NCI-H2196 (cell line): ENCODE measurements around the gene MVP.
A peak's percentile ranks its signal among the peaks of the same experiment; 100 is the strongest.
"Not testable (repeated sequence)": the region's sequence is repeated elsewhere in the genome, so short reads cannot be mapped to it uniquely, and the experiment has no call there.

Experiments
- DNase-seq: peaks from one replicate; lab custom pipeline; 2025; ENCODE audit not compliant: unreplicated experiment; lab: John Stamatoyannopoulos, UW

Gene MVP

DNA sequence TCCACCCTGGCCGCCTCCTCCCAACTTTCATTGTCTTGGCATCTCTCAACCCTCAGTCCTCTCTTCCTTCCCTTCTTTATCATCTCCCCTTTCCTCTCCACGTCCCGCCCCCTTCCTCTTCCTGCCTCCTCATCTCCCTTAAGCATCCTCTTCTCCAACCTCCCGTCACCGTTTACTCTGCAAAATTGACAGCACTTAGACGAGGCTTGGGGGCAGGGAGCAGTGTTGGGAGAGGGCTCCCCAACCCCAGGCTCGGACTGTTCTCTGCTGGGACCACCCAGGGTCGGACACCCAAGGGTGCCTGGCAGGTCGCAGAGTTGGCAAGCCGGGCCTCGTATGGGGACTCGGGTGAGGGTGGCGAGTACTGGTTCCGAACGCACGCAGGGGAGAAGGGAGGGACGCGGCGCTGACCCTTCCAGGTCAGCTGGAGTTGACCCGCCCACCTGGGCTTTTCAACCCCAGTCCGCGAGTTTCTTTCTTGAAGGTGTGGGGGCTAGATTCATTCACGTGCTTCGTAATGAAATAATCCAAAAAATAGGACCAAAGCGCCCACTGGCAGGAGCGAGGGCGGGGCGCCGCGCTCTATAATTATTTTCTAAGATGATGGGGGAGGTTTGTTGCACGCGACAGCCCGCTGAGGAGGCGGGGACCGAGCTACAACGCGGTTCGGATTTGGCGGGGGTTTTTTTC is 5.1 kb upstream of the MVP start:
- DNase-seq: peak; percentile 65

DNA sequence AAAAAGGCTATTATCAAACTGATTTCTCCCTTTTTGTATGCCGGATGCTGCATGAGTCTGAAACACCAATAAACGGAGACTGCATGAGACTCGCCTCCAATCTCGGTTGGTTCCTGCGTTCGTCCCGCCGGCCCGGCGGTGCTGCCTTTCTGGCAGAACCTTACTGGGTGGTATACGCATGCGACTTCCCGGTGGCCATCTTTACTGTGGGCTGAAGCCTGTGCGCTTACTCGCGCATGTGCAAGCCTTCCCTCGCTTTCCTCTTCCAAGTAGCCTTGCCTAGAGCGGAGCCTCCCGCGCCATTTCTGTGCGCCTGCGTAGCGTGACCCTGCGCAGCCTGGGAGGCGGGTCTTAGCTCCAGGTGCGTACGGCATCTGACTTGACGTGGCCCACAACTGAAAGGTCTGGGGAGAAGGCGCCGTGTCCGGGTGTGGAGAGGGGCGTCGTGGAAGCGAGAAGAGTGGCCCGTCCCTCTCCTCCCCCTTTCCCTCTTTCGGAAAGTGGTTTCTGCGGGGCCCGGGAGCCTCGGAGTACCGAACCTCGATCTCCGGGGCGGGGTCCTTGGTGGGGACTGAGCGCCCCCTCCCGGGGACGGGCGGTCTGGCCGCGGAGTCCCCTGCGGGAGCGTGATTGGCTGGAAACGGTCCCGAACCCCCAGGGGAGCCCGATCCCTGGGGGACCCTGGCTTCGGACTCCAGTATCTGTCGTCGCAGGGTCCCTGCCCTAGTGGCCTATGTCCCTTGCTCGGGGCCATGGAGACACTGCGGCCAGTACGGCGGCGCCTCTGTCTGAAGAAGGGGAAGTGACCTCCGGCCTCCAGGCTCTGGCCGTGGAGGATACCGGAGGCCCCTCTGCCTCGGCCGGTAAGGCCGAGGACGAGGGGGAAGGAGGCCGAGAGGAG is 4.2 kb upstream of the MVP start, which contains the start of gene PAGR1:
Gene PAGR1 (plus strand): TSS at position 360 of the 901 bp plus-strand sequence. CDS start 374 bp downstream, at position 734.
- DNase-seq: peak; percentile 99

DNA sequence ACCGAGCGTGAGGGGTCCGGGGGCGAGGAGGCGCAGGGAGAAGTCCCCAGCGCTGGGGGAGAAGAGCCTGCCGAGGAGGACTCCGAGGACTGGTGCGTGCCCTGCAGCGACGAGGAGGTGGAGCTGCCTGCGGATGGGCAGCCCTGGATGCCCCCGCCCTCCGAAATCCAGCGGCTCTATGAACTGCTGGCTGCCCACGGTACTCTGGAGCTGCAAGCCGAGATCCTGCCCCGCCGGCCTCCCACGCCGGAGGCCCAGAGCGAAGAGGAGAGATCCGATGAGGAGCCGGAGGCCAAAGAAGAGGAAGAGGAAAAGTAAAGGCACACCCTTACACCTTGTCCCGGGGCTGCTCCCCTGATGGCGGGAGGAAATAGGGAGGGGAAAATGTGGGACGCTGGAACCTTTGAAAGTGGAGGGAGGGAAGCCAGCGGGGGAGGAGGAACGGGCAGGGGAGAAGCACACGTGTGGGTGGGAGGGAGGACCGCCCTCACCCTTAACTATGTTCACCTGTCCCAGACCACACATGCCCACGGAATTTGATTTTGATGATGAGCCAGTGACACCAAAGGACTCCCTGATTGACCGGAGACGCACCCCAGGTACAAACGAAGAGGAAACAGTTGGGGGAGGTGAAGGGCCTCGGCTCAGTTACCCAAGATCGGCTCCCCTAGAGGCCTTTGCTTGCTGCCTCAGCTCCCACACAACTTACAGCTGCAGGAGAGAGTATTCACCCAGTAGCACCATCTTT is 3.4 kb upstream of the MVP start:
- peak; percentile 58 for DNase-seq

DNA sequence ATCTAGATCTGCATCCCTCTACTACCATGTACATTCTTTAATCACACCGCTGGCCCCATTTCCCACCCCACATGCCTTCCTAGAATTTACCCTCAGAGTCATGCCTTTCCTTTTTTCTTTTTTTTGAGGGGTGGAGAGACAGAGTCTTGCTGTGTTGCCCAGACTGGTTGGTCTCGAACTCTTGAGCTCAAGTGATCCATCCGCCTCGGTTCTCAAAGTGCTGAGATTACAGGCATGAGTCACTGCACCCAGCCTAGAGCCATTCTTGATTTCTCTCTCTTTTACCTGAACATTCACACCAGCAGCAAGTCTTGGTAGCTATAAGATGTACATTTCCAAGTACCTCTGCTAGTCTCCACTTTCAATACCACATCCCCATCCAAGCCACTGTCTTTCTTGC is 2.2 kb upstream of the MVP start:
- DNase-seq: no peak

DNA sequence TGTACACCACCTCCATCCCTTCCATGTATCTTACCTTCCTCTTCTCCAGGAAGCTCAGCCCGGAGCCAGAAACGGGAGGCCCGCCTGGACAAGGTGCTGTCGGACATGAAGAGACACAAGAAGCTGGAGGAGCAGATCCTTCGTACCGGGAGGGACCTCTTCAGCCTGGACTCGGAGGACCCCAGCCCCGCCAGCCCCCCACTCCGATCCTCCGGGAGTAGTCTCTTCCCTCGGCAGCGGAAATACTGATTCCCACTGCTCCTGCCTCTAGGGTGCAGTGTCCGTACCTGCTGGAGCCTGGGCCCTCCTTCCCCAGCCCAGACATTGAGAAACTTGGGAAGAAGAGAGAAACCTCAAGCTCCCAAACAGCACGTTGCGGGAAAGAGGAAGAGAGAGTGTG is 756 bp upstream of the MVP start:
- DNase-seq: peak; percentile 8

DNA sequence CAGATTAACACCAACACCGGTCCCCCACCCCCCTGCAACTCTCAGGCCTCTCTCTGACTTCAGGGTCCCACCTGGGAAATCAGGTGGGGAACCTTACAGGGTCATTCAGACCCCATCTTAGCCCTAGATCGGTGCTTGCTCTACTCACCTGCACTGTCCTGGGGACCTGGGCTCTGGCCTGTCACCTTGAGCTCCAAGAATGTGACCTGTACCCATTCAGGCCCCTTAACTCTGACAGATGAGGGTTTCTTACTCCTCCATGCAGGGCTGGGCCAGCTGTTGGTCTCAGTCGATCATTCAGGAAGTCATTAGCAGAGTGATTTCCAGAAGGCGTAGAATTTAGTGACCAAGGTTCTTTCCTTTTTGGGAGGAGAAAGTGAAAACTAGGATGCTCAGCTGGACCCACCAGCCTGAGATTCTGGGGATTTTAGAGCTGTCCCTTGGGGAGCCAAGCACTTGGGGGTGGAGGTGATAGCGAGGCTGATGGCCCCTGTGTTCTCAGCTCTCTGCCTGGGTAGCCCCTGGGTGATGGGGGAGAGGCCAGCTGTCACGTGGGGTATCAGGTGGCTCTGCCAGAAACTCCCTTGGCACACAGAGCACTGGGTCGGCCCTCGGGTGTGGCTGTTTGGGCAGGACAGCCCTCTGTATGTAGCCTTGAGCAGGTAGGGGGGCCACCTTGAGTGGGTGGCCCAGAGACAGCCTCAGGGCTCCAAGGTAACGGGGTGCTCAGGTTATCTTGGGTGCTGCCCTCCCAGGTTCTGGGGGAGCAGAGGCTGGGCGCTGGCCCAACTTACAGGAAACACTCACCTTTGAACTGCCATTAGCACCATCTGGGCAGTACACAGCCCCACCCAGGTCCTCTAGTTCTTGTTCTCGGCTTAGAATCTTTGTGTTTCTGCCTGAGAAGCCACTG is 724 bp downstream of the MVP start:
- peak; percentile 26 for DNase-seq

DNA sequence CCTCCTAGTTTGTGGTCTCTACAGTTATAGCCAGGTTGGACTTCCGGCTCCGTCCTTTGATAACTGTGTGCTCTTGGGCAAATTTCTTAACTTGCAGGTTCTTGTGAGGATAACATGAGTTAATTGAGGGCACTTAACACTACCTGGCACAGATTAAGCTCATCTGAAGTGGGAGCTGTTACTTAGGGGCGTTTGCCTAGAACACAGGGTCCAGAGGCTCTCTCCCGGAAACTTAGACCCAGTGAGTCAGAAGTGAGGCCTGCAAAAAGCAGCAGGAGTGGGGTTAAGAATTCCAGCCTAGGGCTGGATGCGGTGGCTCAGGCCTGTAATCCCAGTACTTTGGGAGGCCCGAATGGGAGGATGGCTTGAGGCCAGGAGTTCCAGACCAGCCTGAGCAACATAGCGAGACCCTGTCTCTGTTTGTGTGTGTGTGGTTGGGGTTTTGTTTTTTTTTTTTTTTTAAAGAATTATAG is 1.4 kb downstream of the MVP start:
- no peak for DNase-seq

DNA sequence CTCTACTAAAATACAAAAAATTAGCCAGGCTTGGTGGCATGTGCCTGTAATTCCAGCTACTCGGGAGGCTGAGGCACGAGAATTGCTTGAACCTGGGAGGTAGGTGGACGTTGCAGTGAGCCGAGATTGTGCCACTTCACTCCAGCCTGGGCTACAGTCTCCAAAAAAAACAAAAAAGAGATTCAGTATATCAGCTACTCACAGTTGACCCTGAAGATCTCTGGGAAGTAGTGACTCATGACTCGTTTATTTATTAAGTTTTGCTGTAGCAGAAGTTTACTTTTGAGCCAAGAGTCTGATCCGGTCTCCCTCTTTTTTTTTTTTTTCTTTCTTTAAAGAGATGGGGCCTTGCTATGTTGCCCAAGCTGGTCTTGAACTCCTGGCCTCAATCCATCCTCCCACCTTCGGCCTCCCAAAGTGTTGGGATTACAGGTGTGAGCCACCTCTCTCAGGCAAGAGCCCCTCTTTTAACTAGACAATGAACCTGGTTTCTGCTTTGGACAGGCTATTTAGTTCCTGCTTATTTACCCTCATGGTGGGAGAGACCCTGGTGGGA is 4.4 kb downstream of the MVP start:
- DNase-seq: no peak

DNA sequence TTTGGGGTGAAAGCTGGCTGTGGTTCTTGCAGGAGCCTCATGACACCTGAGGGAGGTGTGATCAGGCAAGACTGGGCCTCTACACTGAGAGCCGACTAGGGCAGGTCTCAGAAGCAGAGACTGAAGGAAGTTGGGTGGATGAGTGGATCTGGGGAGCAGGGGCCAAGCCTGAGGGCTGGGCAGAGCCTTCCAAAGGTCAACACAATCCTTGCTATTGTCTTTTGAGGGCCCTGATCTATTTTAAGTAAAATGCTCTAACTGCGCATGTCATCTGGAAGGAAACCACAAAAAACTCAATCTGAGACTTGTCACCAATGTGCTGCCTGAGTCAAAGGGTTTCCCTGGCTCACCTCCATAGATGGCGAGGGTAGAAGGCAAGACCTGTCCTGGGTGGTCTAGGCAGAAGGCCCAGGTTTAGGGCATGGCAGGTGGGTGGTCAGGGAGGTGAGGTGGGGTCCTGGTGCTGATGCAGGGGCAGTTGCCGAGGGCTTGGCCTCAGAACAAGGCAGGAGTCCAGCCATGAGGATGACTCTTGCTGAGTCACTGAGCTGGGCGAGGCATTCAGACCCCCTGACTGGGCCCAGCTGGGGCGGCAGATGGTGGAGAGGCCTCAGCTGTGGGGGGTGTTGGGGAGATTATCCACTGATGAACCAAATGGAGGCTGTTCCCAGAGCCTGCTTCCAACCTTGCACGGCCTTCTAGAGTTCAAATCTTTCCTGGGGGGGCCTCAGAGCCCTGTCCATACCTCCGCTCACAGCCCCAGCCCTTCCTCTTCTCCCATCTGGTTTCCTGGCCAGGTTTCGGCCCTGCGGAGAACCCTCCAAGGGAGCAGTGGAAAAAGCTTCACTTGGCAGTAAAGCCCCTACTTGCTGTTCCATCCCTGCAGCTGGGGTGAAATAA is 5.1 kb downstream of the MVP start:
- DNase-seq: no peak

DNA sequence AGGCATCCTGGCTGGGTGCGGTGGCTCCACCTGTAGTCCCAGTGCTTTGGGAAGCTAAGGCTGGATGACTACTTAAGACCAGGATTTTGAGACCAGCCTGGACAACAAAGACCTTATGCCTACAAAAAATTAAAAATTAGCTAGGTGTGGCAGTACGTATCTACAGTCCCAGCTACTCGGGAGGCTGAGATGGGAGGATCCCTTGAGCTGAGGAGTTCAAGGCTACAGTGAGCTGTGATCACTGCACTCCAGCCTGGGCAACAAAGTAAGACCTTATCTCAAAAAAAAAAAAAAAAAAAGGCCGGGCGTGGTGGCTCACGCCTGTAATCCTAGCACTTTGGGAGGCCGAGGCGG is 6.1 kb downstream of the MVP start:
- DNase-seq: no peak

DNA sequence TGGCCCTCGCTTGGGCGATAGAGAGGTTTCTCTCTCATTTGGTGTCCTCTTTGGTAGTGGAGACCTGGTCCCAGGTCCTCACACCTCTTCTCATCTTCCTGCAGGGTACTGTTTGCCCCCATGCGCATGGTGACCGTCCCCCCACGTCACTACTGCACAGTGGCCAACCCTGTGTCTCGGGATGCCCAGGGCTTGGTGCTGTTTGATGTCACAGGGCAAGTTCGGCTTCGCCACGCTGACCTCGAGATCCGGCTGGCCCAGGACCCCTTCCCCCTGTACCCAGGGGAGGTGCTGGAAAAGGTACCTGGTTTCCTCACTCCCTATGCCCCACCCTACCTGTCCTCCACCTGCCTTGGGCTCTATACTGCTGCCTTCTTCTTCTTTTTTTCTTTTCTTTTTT is 10.5 kb downstream of the MVP start:
- no peak for DNase-seq

DNA sequence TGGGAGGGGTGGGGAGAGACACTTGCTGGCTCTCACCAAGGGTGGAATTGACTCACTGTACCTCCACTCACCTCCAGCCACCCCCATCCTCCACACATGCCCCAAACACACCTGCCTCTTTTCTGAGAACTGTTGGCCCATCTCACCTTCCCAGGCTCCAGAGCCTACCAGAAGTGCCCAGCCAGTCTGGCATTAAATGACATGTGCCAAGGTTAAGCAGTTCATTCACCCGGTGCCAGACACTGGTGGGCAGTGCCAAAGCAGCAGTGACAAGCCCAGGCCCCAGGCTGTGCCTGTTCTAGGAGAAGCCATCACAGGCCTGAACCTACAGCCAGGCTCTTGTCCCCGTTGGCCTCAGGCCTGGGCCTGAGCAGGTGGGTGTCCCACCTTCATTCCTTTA is 11.2 kb downstream of the MVP start:
- DNase-seq: no peak

DNA sequence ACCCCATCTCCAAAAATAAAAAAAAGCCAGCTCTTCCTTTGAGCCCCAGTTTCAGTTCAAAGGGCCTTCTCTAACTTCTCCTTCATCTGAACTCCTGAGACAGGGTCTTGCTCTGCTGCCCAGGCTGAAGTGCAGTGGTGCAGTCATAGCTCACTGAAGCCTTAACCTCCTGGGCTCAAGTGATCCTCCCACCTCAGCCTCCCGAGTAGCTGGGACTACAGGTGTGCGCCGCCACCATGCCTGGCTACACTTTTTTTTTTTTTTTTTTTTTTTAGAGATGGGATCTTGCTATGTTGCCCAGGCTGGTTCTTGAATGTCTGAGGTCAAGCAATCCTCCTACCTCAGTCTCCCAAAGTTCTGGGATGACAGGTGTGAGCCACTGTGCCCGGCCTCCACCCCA is 13.0 kb downstream of the MVP start:
- not testable (repeated sequence) for DNase-seq

DNA sequence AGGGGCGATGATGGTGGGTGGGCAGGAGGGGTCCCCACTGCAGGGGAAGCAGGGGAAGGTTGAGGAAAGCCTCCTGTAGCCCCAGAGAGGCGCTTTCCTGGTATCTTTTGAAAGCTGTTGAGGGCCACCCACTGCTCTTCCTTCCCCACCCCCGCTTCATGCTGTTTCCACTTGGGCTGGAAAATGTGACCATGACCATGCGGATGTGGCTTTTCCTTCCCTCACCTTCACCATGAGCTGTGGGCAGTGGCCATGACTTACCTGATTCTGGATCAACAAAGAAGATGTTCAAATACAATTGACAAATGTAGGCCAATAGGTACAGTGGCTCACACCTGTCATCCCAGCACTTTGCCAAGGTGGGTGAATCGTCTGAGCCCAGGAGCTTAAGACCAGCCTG is 13.8 kb downstream of the MVP start:
- no peak for DNase-seq

DNA sequence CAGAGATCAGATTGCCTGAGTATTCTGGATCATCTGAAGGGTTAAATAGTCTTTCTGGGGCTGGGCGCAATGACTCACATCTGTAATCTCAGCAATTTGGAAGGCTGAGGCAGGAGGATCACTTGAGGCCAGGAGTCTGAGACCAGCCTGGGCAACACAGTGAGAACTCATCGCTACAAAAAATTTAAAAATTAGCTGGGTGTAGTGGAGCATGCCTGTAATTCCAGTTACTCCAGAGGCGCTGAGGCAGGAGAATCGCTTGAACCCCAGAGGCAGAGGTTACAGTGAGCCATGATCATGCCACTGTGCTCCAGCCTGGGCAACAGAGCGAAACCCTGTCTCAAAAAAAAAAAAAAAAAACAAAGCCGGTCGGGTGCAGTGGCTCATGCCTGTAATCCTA is 15.7 kb downstream of the MVP start:
- no peak for DNase-seq

DNA sequence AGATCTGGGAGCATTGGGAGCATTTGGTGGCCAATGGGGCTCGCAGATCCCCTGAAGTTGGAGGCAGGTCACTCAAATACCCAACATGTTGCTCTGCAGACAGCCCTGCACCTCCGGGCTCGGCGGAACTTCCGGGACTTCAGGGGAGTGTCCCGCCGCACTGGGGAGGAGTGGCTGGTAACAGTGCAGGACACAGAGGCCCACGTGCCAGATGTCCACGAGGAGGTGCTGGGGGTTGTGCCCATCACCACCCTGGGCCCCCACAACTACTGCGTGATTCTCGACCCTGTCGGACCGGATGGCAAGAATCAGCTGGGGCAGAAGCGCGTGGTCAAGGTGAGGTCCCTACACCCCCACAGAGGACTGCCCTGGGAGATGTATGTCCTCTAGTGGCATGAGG is 16.4 kb downstream of the MVP start:
- DNase-seq: no peak

DNA sequence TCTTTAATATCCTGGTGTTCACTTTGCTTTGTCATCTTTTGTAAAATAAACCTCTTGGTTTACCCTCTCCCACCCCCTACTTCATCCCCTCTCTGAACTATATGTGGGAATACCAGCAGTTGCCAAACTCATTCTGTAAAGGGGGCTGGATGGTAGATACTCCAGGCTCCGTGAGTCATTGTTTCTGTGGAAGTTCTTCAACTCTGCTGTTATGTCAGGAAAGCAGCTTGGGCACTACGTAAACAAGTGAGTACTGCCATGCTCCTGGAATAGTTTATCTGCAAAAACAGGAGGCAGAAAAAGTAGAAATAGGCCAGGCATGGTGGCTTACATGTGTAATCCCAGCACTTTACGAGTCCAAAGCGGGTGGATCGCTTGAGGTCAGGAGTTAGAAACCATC is 17.6 kb downstream of the MVP start:
- DNase-seq: no peak

DNA sequence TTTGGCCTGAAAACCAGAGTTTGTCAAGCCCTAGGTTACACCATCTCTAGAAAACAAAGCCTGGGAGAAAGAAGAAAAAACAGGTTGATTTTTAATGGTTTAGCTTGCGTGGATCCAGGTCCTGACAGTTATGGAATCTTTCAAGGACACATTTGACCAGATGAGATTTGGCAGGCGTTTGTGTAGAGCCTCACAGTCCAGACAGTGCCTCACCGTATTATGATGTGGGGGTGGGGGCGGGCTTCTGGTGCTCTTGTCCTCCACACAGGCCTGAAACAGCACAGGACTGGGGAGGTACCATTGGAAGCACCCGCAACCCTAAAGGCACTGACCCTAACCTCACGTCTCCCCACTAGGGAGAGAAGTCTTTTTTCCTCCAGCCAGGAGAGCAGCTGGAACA is 19.6 kb downstream of the MVP start:
- DNase-seq: no peak

DNA sequence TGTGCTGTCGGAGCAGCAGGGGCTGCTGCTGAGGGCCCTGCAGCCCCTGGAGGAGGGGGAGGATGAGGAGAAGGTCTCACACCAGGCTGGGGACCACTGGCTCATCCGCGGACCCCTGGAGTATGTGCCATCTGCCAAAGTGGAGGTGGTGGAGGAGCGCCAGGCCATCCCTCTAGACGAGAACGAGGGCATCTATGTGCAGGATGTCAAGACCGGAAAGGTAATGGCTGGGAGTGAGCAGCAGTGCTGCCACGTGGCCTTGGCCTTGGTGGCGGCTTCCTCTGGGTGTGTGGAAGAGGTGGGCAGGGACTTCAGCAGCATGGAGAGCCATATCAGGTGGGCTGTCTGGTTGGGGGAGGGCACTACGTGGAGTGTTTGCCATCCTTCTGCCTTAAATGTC is 20.0 kb downstream of the MVP start:
- no peak for DNase-seq
